HEK293 (cell line): ENCODE results near the gene ATG2A.

Experiments
- GLIS1 ChIP-seq: fragments of 450-650 bp; formaldehyde crosslinking; IDR thresholded peaks from 2 replicates; pipeline ENCODE4 v1.5.1; 2016; ENCODE audit warnings: missing biosample characterization, missing genetic modification characterization
- KLF10 ChIP-seq: fragments of 450-650 bp; IDR thresholded peaks from 2 replicates; pipeline ENCODE4 v1.5.1; 2018; ENCODE audit warnings: missing biosample characterization, mild to moderate bottlenecking, missing genetic modification characterization
- KLF16 ChIP-seq: fragments of 450-650 bp; formaldehyde crosslinking; IDR thresholded peaks from 2 replicates; pipeline ENCODE4 v1.5.1; 2017; ENCODE audit warnings: missing biosample characterization, missing genetic modification characterization
- MYNN ChIP-seq: fragments of 450-650 bp; formaldehyde crosslinking; IDR thresholded peaks from 2 replicates; pipeline ENCODE4 v1.5.1; 2016; ENCODE audit warnings: missing biosample characterization, missing genetic modification characterization, borderline replicate concordance
- MZF1 ChIP-seq: fragments of 450-650 bp; formaldehyde crosslinking; IDR thresholded peaks from 2 replicates; pipeline ENCODE4 v1.5.1; 2017; ENCODE audit warnings: missing biosample characterization, missing genetic modification characterization, borderline replicate concordance
- PATZ1 ChIP-seq: fragments of 450-650 bp; formaldehyde crosslinking; IDR thresholded peaks from 2 replicates; pipeline ENCODE4 v1.5.1; 2016; ENCODE audit warnings: missing biosample characterization, missing genetic modification characterization
- ZBTB26 ChIP-seq: fragments of 450-650 bp; formaldehyde crosslinking; optimal IDR thresholded peaks from 2 replicates; pipeline ENCODE3; 2016; ENCODE audit warnings: missing biosample characterization, mild to moderate bottlenecking, missing genetic modification characterization
- ZFP69B ChIP-seq: fragments of 450-650 bp; formaldehyde crosslinking; IDR thresholded peaks from 2 replicates; pipeline ENCODE4 v1.5.1; 2016; ENCODE audit warnings: missing biosample characterization, missing genetic modification characterization
- ZNF18 ChIP-seq: fragments of 450-650 bp; formaldehyde crosslinking; IDR thresholded peaks from 2 replicates; pipeline ENCODE4 v1.5.1; 2016; ENCODE audit warnings: missing biosample characterization, missing genetic modification characterization
- ZNF366 ChIP-seq: fragments of 450-650 bp; formaldehyde crosslinking; conservative IDR thresholded peaks from 2 replicates; pipeline ENCODE4 v1.5.1; 2016; ENCODE audit warnings: missing biosample characterization, missing genetic modification characterization
- ZNF449 ChIP-seq: fragments of 450-650 bp; formaldehyde crosslinking; IDR thresholded peaks from 2 replicates; pipeline ENCODE4 v1.5.1; 2017; ENCODE audit warnings: missing biosample characterization, mild to moderate bottlenecking, missing genetic modification characterization, moderate library complexity
- ZNF518A ChIP-seq: fragments of 450-650 bp; formaldehyde crosslinking; conservative IDR thresholded peaks from 2 replicates; pipeline ENCODE4 v1.5.1; 2016; ENCODE audit warnings: low read depth, missing biosample characterization, missing genetic modification characterization
- ZNF555 ChIP-seq: fragments of 450-650 bp; formaldehyde crosslinking; conservative IDR thresholded peaks from 2 replicates; pipeline ENCODE4 v1.5.1; 2017; ENCODE audit warnings: missing biosample characterization, mild to moderate bottlenecking, missing genetic modification characterization, inconsistent platforms
- ZNF558 ChIP-seq: fragments of 450-650 bp; formaldehyde crosslinking; IDR thresholded peaks from 2 replicates; pipeline ENCODE4 v1.5.1; 2016; ENCODE audit warnings: missing biosample characterization, missing genetic modification characterization
- ZNF629 ChIP-seq: fragments of 450-650 bp; formaldehyde crosslinking; IDR thresholded peaks from 2 replicates; pipeline ENCODE4 v1.5.1; 2017; ENCODE audit warnings: missing biosample characterization, missing genetic modification characterization
- ZNF692 ChIP-seq: fragments of 450-650 bp; formaldehyde crosslinking; IDR thresholded peaks from 2 replicates; pipeline ENCODE4 v1.5.1; 2016; ENCODE audit warnings: missing biosample characterization, missing genetic modification characterization
- ZNF704 ChIP-seq: fragments of 450-650 bp; formaldehyde crosslinking; IDR thresholded peaks from 2 replicates; pipeline ENCODE4 v1.5.1; 2016; ENCODE audit warnings: missing biosample characterization, missing genetic modification characterization
- ZNF843 ChIP-seq: fragments of 450-650 bp; formaldehyde crosslinking; IDR thresholded peaks from 2 replicates; pipeline ENCODE4 v1.5.1; 2016; ENCODE audit warnings: missing biosample characterization, missing genetic modification characterization
- ZSCAN30 ChIP-seq: fragments of 450-650 bp; IDR thresholded peaks from 2 replicates; pipeline ENCODE4 v1.5.1; 2018; ENCODE audit warnings: missing biosample characterization, mild to moderate bottlenecking, missing genetic modification characterization, moderate library complexity

Gene ATG2A

GRCh38 chr11:64923944-64924909 is 7.2 kb upstream of the ATG2A start, which contains the start of gene PPP2R5B (continued):
- no peak for TF ChIP-seq ZNF518A (tag by site-specific recombination)
- TF ChIP-seq KLF10 (tag by site-specific recombination), result peak; percentile 94
- peak; percentile 97 for TF ChIP-seq PATZ1 (tag by site-specific recombination)
- 0 out of 2 replicates have a peak, but pooled peaks have one; percentile 44 for TF ChIP-seq ZNF449 (tag by site-specific recombination)
- no peak; the same call in 1 of the 2 replicates for TF ChIP-seq ZNF18 (tag by site-specific recombination)
- 0 out of 2 replicates have a peak, but pooled peaks have one; percentile 9 for TF ChIP-seq ZNF366 (tag by site-specific recombination)
- peak; percentile 76 for TF ChIP-seq MYNN (tag by site-specific recombination)
- no peak for TF ChIP-seq MZF1 (tag by site-specific recombination)
- peak; percentile 84 for TF ChIP-seq ZNF704 (tag by site-specific recombination)
- TF ChIP-seq KLF16 (tag by site-specific recombination), result peak; percentile 36; the same call in 1 of the 2 replicates
- peak; percentile 68; the same call in 1 of the 2 replicates for TF ChIP-seq ZFP69B (tag by site-specific recombination)
- TF ChIP-seq ZNF629 (tag by site-specific recombination), result peak; percentile 85
- peak; percentile 75 for TF ChIP-seq GLIS1 (tag by site-specific recombination)
- no peak for TF ChIP-seq ZNF843 (tag by site-specific recombination)
- TF ChIP-seq ZBTB26, result peak; percentile 65
- no peak for TF ChIP-seq ZNF558
- 0 out of 2 replicates have a peak, but pooled peaks have one; percentile 12 for TF ChIP-seq ZSCAN30 (tag by site-specific recombination)
- TF ChIP-seq ZNF692 (tag by site-specific recombination), result peak; percentile 83
- TF ChIP-seq ZNF555 (tag by site-specific recombination), result no peak
